Thoracic aorta (tissue), 2 donors: ENCODE results near the gene AUTS2. TPM values are rescaled to one million over a fixed set of nuclear protein-coding genes. Genes with fewer than 3 reads are reported as not detected.

Experiments used
- ATAC-seq: fragments of 150-250 bp; one replicate; pipeline ENCODE4 v1.8.0; 2017; ENCODE audit warnings: low read depth; ENCODE audit not compliant: insufficient number of reproducible peaks, low FRiP score
- DNase-seq: peaks from one replicate; pipeline ENCODE4 v3.0.0-alpha.2; 2020; ENCODE audit warnings: low spot score
- H3K27ac ChIP-seq, 2 donors: fragments of 200-600 bp; sonication (generic); 1 replicate in 1 of 2; 2 replicates in 1 of 2; pipeline ENCODE4 v1.5.1; 2016; ENCODE audit warnings: mild to moderate bottlenecking in 2 of 2, moderate library complexity in 2 of 2
- H3K27me3 ChIP-seq: fragments of 200-600 bp; sonication (generic); replicated peaks from 2 replicates; pipeline ENCODE4 v1.6.0; 2016; ENCODE audit warnings: mild to moderate bottlenecking; ENCODE audit not compliant: insufficient read depth
- H3K36me3 ChIP-seq: fragments of 200-600 bp; sonication (generic); one replicate; pipeline ENCODE4 v1.5.1; 2016
- H3K4me1 ChIP-seq, 2 donors: fragments of 200-600 bp; sonication (generic); 1 replicate in 1 of 2; 2 replicates in 1 of 2; pipeline versions ENCODE4 v1.5.1 to v1.6.0; 2016; ENCODE audit warnings: low read depth in 2 of 2, mild to moderate bottlenecking in 1 of 2; ENCODE audit not compliant: control insufficient read depth in 1 of 2
- H3K4me3 ChIP-seq: fragments of 200-600 bp; sonication (generic); 2 replicates; pipeline ENCODE4 v1.5.1; 2016; ENCODE audit warnings: mild to moderate bottlenecking
- H3K9me3 ChIP-seq: fragments of 200-600 bp; sonication (generic); 2 replicates; pipeline ENCODE4 v1.5.1; 2016
- CTCF ChIP-seq: fragments of 200-600 bp; sonication (generic); IDR thresholded peaks from one replicate; pipeline ENCODE4 v1.5.1; 2019; ENCODE audit warnings: antibody characterized with exemption
- total RNA-seq, 2 donors: library from RNA; depleted of rRNA; stranded (reverse); fragments of >200 nt; gene quantifications; one replicate each; pipeline versions ENCODE4 v1.1.0 to v1.2.3, GENCODE V29; 2016

AUTS2 gene
- total RNA-seq, 2 donors from 2014 or later: 49.4 to 101 TPM

GRCh38 chr7:70723339-70723738 is 1125.1 kb downstream of the AUTS2 start:
- H3K4me1 ChIP-seq: no peaks in the 10 kb centered on the region
- no peak overlapping the region for H3K4me3 ChIP-seq
- H3K27me3 ChIP-seq: no peaks in the 10 kb centered on the region
- H3K9me3 ChIP-seq: no peaks in the 10 kb centered on the region
- no peak for DNase-seq
- H3K27ac ChIP-seq: no peak overlapping the region
- TF ChIP-seq CTCF: no peak
- H3K36me3 ChIP-seq: no peaks in the 10 kb centered on the region
- no peak for ATAC-seq

GRCh38 chr7:70725448-70725847 is 1127.2 kb downstream of the AUTS2 start:
- Histone ChIP-seq H3K36me3 (no peaks in the 10 kb centered on the region), H3K27me3 (no peaks in the 10 kb centered on the region), H3K9me3 (no peaks in the 10 kb centered on the region), H3K27ac (no peak overlapping the region), H3K4me3 (no peak overlapping the region), H3K4me1 (peaks cover 0 to 3% of the 10 kb centered on the region in 2 donors)
- DNase-seq (no peak), ATAC-seq (no peak)
- no peak for TF ChIP-seq CTCF

GRCh38 chr7:70726294-70726693 is 1128.0 kb downstream of the AUTS2 start:
- Histone ChIP-seq H3K4me1 (peaks cover 0 to 3% of the 10 kb centered on the region in 2 donors), H3K36me3 (no peaks in the 10 kb centered on the region), H3K4me3 (no peak overlapping the region), H3K27me3 (no peaks in the 10 kb centered on the region), H3K27ac (no peak overlapping the region), H3K9me3 (no peaks in the 10 kb centered on the region)
- no peak for TF ChIP-seq CTCF
- ATAC-seq (no peak), DNase-seq (no peak)

GRCh38 chr7:70726951-70727378 is 1128.7 kb downstream of the AUTS2 start:
- TF ChIP-seq CTCF: no peak

GRCh38 chr7:70727861-70728260 is 1129.6 kb downstream of the AUTS2 start:
- no peaks in the 10 kb centered on the region for H3K36me3 ChIP-seq
- no peaks in the 10 kb centered on the region for H3K9me3 ChIP-seq
- H3K27ac ChIP-seq: no peak overlapping the region

More at GRCh38 chr7:70726951-70727378, 1128.7 kb downstream of the AUTS2 start:
- Histone ChIP-seq H3K9me3 (no peaks in the 10 kb centered on the region), H3K4me3 (no peak overlapping the region), H3K27ac (no peak overlapping the region), H3K36me3 (no peaks in the 10 kb centered on the region), H3K27me3 (no peaks in the 10 kb centered on the region), H3K4me1 (peaks cover 0 to 3% of the 10 kb centered on the region in 2 donors)
- DNase-seq: no peak
- no peak for ATAC-seq

More at GRCh38 chr7:70727861-70728260, 1129.6 kb downstream of the AUTS2 start:
- DNase-seq (no peak), ATAC-seq (no peak)
- Histone ChIP-seq H3K27me3 (no peaks in the 10 kb centered on the region), H3K4me1 (peaks cover 0 to 3% of the 10 kb centered on the region in 2 donors), H3K4me3 (no peak overlapping the region)
- no peak for TF ChIP-seq CTCF
